HG02571 (cell line): Measurements from ENCODE around the gene CENPB.
"Not testable (repeated sequence)": the region's sequence is repeated elsewhere in the genome, so short reads cannot be mapped to it uniquely, and the experiment has no call there.

ENCODE experiments used
- ATAC-seq: cut with Tn5 transposase; IDR thresholded peaks from one replicate; pipeline ENCODE4 v1.9.1; 2021; ENCODE audit warnings: mild to moderate bottlenecking, moderate library complexity; ENCODE audit not compliant: unreplicated experiment

Gene CENPB

DNA sequence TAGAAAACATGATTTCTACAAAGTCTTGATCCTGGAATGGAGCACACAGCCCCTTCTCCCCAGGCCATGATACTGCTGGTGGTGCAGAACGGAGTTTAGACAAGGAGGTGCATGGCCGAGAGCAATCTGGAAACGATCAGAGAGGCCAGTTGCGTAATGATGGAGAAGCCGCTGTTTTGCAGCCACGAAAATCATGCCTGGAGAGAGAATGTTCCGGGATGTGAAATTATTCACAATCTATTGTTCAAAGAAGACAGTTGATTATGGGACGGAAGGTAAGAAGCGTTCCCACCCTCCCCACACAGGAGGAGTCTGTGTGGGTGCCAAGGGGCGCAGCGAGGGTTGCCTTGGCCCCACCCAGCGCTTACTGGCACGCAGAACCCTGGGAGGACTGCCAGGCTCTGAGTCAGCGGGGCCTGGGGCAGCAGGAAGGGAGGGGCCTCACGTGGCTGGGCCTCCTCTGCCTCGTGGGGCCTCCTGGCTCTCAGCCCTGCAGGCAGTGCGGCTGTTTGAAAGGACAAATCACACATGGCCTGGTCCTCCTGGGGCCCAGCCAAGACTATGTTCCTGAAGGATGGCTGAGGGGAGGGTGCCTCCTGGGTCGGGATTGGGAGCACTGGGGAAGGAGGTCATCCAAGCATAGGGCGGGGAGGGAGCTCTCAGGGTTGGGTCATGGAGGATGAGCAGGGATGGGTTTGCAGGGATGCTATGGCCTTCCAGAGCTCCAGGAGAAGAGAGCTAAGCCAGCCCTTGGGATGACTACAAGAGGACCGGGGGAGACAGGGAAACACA lies 25.1 kb upstream of the CENPB start:
- no peak for ATAC-seq

DNA sequence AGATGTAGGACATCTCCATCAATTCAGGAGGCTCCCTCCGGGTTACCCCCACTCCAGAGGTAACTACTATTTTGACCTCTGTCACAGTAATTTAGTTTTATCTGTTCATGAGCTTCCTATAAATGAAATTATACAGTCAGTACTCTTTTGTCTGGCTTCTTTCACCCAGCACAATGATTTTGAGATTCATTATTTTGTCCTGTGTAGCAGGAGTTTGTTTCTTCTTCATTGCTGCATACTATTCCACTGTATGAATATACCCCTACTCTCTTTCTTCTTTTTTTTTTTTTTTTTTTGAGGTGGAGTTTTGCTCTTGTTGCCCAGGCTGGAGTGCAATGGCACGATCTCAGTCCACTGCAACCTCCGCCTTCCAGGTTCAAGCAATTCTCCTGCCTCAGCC lies 22.0 kb upstream of the CENPB start:
- ATAC-seq: no peak

DNA sequence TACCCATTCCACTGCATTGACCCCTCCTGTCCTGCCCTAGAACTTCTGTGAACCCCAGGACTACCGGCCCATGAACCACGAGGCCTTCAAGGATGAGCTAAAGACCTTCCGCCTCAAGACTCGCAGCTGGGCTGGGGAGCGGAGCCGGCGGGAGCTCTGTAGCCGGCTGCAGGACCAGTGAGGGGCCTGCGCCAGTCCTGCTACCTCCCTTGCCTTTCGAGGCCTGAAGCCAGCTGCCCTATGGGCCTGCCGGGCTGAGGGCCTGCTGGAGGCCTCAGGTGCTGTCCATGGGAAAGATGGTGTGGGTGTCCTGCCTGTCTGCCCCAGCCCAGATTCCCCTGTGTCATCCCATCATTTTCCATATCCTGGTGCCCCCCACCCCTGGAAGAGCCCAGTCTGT lies 18.2 kb upstream of the CENPB start:
- ATAC-seq: no peak

DNA sequence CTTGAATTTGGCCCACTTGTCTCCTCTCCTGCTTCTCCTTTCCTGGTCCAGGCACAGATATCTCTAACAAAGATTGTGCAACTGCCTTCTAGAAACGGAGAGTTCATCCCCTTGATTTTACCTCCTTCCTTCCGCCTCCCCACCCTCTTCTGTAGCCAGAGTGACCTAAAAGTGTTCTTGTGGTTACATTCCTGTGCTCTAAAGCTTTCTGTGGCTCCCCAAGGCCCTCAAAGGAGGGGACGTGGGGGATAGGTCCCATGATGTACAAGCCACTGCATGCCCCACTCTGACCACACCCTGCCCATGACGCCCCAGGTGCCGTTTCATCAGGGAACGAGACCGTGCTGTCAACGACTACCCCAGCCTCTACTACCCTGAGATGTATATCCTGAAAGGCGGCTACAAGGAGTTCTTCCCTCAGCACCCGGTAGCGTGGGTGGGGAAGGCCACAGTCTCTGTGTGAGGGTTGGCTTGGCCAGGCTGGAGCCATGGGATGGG lies 17.8 kb upstream of the CENPB start:
- ATAC-seq: no peak

DNA sequence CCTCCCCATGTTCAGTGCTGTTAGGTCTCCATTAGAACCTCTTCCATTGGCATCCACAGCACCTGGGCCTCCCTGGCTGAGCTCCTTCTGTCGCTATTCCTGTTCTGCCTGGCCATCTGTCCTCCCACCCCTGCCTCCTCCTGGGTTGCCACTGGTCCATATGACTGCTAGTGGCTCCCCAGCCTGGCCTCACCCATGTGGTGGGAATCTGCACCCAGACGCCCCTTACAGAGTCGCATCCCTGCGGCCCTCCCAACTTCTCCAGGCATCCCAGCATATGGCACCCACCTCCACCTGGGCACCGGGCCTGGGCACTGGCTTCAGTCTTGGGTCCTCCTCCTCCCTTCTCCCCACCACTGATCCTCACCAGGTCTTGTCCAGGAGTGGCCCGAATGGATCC lies 17.3 kb upstream of the CENPB start:
- ATAC-seq: no peak

DNA sequence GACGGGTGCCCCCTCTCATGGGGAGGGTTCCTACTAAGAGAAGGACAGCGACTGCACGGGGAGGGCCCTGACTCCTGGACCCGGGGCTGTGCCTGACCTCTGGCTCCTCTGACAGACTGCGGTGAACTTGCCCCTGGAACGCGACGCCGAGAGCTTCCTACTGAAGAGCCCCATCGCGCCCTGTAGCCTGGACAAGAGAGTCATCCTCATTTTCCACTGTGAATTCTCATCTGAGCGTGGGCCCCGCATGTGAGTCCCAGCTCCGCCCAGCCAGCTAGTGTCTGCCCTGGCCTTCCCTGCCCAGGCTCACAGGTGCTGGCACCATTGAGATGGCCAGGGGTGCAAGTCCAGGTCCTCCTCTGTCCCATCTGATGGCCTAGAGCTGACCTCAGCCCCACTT lies 16.7 kb upstream of the CENPB start:
- no peak for ATAC-seq

DNA sequence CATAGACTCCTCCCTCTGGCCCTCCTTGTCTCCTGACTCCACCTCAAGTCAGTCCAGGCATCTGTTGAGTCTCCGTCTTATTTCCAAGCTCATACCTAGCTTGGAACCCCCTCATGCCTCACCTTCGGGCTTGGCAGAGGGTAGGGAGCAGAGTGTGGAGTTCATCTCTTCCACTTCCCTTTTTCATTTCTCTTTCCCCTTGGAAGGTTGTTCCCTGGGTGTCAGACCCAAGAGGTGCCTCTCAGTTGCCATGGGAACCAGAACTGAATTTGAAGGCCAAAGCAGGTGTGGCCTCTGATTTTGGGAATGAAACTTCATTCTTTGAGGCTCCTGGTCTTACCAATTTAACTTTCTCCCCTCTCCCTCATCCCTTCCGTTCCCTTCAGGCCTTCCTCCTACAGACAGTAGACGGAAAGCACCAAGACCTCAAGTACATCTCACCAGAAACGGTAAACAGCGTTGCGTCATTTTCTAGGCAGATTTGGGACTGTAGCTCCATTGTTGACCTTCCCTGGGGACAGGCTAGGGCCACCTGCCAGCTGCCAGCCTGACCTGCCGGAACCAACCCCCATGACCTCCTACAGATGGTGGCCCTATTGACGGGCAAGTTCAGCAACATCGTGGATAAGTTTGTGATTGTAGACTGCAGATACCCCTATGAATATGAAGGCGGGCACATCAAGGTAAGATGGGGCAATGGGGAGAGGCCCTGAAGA lies 16.1 kb upstream of the CENPB start:
- ATAC-seq: no peak

DNA sequence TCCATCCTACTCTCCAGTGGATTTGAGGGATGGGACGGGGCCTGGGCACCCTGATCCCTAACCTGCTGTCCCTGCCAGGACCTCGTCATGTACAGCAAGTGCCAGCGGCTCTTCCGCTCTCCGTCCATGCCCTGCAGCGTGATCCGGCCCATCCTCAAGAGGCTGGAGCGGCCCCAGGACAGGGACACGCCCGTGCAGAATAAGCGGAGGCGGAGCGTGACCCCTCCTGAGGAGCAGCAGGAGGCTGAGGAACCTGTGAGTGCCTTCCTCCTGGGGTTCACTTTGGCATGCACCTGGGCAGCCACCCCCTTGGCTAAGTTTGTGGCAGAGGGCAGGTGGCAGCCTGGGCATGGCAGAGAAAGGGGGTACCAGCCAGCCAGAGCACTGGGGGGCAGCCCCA lies 15.3 kb upstream of the CENPB start:
- ATAC-seq: no peak

DNA sequence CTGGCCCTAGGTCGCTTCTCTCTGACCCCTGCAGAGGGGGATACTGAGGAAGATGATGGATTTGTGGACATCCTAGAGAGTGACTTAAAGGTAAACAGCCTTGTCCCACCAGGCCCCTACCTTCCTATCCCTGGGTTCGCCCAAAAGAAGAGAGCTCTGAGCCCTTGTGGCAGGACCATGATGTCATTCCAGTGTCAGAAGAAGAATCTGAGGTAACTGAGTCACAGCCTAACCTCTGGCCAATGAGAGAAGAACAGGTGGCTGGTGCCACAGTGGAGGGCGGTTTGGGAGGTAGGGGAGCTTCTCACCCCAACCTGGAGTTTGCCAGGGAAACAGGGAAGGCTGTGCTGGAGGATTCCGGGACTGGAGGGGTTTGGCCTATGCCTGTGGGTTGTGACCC lies 14.8 kb upstream of the CENPB start:
- ATAC-seq: no peak

DNA sequence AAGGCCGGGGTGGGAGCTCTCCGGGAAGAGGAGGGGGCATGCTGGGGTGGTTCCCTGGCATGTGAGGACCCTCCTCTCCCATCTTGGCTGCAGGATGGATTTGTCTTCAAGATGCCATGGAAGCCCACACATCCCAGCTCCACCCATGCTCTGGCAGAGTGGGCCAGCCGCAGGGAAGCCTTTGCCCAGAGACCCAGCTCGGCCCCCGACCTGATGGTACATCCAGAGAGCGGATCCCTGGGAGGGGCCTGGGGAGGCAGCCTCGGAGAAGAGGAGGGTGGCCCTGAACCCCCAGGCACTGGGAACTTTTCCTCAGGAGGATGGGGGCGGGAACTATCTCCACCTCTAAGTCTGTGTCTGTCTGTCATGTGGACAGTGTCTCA lies 14.3 kb upstream of the CENPB start:
- no peak for ATAC-seq

DNA sequence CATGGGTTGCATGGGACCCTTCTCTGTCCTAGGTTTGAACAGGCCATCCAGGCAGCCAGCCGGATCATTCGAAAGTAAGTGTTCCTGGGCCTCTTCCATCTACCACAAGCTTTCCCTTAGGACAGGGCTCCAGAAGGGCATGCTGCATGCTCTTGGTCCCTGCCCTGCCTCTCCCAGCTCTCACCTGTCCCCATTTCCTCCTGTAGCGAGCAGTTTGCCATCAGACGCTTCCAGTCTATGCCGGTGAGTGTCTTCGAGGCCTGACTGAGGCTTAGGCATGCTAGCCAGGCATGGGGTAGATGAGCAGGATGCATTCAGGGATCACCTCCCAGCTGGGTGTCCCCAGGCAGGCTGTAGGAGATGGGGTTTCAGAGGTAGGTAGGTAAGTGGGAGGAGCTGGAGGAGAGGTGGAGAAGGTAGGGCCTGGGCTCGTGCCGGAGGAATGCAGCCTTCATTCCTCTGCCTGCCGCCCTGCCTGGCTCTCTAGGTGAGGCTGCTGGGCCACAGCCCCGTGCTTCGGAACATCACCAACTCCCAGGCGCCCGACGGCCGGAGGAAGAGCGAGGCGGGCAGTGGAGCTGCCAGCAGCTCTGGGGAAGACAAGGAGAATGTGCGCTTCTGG lies 13.8 kb upstream of the CENPB start:
- ATAC-seq: no peak

DNA sequence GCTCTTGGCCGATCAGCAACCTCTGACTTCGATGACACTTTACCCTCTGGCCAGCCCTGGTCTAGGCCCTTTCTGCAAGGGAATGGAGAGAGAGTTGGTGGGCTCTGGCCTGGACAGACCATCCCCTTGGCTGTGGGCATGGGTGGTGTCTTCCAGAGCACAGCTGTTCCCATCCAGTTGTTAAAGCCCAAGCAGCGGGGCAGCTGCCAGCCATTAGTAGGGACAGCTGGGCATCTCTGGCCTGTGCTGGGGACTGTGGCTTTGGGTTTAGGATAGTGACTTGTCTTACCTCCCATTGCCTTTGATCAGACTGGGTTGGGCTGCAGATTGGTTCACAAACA lies 12.3 kb upstream of the CENPB start:
- no peak for ATAC-seq

DNA sequence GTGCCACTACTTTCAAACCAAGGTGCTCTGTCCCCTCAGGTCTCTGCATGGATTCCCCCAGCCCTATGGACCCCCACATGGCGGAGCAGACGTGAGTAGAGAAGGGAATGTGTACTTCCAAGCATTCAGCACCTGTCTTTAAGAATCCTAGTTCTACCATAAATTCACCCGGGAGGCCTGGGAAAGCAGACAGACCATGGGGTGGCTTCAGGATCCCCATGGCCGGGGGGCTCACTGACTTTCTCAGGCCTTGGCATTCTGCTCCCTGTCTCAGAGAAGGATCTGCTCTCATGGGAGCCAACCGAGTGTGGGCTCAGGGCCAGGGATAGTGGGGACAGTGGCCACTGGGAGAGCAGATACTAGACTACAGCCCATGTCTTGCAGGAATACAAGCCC lies 11.8 kb upstream of the CENPB start:
- ATAC-seq: no peak

DNA sequence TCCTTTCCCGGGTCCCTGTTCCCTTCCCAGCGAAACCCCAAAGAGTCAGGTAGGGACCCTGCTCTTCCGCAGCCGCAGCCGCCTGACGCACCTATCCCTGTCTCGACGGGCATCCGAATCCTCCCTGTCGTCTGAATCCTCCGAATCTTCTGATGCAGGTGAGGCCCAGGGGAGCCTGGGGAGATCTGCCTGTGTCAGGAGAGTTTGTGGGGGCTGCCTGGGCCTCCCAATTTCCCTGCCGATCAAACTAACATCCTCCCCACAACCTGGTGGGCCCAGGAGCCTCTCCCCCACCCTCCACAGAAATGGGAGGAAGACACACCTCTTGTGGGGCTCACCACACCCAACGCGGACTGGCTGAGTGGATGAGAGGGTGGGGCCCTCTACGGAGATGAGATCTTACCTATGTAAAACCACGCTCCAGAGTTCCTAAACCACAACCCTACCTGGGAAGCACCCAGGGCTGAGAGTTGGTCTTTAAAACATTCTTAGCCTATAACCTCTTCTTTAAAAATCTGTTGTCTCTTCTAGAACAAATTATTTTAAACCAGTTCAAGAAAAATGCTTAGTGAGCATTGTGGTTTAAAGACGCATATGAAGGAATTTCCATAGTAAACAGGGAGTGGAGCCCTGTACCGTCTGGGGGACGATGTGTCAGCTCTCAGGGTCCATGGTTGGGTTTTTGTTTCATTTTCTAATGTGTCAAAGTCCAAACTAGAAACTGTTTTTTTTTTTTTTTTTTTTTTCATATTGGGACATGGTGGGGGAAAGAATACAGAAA lies 11.2 kb upstream of the CENPB start:
- ATAC-seq: no peak

DNA sequence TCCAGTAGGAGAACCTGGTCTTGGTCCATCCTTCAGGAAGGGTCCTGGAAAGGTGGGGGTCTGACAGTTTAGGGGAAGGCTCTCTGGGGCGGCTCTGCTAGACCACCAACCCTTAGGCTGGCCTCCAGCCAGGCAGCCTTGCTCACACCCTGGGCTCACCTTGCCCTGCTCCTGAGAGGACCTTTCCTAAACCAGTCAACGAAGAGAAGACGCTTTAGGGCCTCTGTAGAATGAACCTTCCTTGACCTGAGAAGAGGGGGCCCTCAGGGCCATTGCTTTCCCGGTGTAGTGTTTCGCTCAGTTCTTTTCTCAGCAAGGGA lies 10.6 kb upstream of the CENPB start:
- no peak for ATAC-seq

DNA sequence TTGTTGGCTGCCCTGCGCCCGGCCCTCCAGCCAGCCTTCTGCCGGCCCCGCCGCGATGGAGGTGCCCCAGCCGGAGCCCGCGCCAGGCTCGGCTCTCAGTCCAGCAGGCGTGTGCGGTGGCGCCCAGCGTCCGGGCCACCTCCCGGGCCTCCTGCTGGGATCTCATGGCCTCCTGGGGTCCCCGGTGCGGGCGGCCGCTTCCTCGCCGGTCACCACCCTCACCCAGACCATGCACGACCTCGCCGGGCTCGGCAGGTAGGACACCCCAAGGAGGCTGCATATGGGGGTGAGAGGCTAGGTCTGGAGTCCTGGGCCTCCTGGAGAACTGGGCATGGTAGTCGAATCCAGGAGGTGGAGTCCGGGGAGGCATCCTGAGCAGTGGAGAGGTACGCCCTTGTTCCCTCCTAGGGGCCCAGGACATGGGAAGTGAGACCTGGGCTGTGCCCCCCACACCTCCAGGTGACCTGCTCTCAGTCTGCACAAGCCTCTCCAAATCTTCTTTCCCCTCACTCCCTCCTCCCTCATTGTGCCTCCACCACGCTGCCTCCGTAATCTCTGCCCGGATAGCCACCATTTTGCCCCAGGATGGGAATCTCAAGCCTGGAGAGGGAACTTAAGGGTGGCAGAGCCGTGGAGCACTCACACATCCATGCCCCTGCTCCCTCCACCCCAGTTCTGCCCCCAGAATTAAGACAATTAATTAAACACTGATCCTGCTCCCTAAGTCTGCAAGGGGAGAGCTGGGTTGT lies 10.1 kb upstream of the CENPB start:
- no peak for ATAC-seq

DNA sequence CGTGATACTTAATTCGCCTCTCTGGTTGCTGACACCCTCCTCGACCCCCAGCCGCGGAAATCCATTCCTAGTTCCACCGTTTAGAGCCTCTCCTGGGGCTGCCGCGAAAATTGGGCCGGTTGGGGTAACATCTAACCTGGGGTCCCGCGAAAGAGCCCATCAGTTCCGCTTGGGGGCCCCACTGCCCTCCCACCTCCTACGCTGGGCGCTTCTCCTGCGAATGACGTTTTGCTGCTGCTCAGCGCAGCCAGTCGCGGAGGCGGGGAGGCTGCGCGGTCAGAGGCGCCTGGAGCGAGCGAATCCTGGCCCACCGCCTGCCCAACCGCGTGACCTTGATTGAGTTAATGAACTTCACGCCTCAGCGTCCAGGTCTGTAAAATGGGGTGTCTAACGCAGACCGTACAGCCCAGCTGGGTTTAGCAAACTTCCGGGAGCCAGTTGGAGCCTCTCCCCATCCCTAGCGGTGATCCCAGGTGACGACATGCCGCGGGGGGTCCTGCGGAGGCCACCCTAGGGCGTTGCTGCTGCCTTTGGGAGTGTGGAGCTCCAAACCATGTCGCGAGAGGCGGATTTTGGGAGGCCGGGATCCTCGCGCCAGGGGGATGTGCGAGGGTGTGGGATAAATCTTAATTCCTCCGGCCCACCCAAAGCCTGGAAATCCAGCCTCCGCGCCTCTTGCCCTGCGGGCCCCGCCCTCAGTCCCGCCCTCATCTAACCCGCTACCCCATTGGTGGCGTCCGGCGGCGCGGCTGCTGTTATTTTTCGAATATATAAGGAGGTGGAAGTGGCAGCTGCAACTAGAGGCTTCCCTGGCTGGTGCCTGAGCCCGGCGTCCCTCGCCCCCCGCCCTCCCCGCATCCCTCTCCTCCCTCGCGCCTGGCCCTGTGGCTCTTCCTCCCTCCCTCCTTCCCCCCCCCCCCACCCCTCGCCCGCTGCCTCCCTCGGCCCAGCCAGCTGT lies 9.2 kb upstream of the CENPB start, which contains the start of gene CDC25B:
Gene CDC25B (plus strand): TSS at position 800 of the 958 bp plus-strand sequence. CDS start 222 bp downstream, outside the sequence.
- ATAC-seq: peak; percentile 63

DNA sequence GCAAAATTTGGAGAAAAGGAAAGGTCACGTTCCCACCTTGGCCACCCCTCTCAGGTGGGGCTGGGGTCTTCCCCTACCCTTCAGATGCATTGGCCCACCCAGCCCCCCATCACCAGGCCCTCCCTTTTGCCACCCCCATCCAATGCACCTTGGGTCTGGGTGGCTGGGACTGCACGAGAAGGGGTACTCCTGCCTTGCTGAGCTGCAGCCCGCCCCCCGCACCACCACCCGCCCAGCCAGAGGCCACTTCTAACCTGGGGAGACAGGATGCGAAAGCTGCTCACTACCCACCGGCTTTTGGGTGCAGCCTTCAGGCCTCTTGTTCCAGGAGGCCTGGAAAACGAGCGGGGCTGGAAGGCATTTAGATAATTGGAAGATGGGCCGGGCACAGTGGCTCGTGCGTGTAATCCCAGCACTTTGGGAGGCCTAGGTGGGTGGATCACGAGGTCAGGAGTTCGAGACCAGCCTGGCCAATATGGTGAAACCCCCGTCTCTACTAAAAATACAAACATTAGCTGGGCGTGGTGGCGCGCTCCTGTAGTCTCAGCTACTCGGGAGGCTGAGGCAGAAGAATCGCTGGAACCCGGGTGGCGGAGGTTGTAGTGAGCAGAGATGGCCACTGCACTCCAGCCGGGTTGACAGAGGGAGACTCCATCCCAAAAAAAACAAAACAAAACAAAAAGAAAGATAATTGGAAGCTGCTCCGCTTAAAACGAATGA lies 8.3 kb upstream of the CENPB start:
- ATAC-seq: no peak

DNA sequence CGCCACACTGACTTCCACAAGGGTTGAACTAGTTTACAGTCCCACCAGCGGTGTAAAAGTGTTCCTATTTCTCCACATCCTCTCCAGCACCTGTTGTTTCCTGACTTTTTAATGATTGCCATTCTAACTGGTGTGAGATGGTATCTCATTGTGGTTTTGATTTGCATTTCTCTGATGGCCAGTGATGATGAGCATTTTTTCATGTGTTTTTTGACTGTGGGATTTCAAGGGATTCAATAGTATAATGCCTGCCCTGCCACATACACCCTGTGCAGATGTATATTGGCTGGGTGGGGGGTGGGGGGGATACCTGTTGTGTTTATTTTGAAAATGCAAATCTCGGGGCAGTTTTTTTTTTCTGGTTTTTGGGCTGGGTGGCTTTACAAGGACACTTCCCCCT lies 7.6 kb upstream of the CENPB start:
- ATAC-seq: not testable (repeated sequence)
